ENCODE measurements around the gene SNAP47.

The SNAP47 gene

DNA sequence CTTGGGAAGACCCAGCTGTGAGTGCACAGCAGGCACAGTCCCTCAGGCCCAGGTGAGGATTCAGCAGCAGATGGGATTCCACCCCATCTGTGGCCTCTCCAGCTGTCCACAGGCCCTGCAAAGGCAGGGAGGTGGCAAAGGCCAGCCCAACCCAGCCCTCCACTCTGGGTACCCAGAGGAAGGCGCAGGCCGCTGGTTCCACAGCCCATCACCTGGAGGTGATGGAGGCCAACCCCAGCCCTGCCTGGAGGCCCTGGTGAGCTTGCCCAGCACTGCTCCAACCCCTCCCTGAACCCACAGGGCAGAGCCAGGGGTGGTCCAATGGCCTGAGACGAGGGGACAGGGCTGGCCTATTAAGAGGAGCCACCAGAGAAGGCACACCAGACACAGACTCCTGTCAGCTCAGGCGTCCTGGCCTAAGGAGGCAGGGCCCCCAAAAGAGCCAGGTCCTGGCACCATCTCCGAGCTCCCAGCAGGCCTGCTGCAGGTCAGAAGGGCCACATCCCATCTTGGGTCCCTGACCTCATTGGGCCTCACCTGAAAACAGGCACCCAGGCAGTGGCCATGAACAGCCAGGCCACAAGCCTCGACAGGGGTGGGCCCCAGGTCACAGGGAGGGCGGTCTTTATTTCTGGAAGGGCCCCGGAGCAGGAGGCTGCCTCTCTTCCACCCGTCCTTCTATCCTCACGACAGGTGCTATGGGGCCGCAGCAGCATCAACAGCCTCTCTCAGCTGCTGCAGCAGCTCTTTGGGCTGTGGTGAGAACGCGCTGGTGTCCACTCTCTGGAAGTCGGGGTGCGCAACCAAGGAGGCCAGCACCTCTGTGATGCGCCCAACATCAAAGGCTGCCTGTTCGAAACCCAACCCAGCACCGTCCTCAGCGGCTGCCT, 3.3 kb upstream of the SNAP47 start:
- TF ChIP-seq TARDBP (IDR thresholded peaks at IDR 0.05), result no peak
- ChIA-PET POLR2A (no interaction called here), CTCF (no interaction called here)
- DNase-seq (ENCODE audit: extremely low spot score), result no peak

DNA sequence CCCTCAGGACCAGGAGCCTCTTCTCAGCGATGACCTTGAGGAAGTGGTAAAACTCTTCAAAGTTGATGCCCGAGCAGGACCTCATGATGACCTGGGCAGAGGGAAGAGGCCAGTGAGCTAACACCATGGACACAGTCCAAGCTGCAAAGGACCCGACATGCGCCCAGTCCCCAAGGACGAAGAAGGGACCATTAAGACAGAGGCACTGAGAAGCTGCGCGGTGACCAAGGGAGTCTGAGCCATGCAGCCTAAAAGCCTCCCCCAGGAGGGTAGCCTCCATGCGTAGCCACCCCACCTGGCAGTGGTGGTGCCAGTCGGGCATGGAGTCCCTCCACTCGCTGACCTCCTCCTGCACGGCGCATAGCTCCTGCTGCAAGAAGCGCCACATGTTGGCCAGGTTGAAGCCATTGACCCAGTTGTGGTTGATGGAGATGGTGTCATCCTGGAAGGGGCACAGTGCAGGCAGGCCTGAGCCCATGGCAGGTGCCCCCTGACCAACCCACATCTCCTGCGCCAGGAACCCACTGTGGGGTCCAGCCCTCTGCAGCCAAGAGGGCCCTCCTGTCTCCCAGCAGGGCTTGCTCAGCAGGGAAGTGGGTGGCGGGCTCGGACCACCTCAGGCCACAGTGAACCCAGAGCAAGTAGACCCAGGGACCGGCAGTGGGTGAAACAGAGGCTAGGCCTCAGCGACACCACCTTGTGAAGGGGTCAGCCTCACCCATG, 2.5 kb upstream of the SNAP47 start:
- TF ChIP-seq ZNF384 (IDR thresholded peaks at IDR 0.05) (no peak), SP1 (IDR thresholded peaks at IDR 0.05) (no peak), ARNT (IDR thresholded peaks at IDR 0.05) (no peak), LEF1 (IDR thresholded peaks at IDR 0.05; ENCODE audit: borderline replicate concordance) (no peak), ELF4 (IDR thresholded peaks at IDR 0.05) (no peak), TARDBP (IDR thresholded peaks at IDR 0.05) (no peak), FOXK2 (IDR thresholded peaks at IDR 0.05) (no peak), PKNOX1 (IDR thresholded peaks at IDR 0.05) (no peak), CTBP1 (IDR thresholded peaks at IDR 0.05; ENCODE audit: borderline replicate concordance) (no peak), L3MBTL2 (conservative IDR thresholded peaks at IDR 0.05) (no peak), FOXM1 (IDR thresholded peaks at IDR 0.05; ENCODE audit: borderline replicate concordance) (no peak), FOXA1 (IDR thresholded peaks at IDR 0.05) (no peak), HDGF (IDR thresholded peaks at IDR 0.05; ENCODE audit: borderline replicate concordance) (no peak), SUZ12 (IDR thresholded peaks at IDR 0.05) (no peak), BHLHE40 (IDR thresholded peaks at IDR 0.05; ENCODE audit: borderline replicate concordance) (no peak), NFRKB (IDR thresholded peaks at IDR 0.05) (no peak)
- no peak for DNase-seq (ENCODE audit: extremely low spot score)
- POLR2A ChIA-PET, result no interaction called here
- CTCF ChIA-PET, result no interaction called here

GRCh38 chr1:227733309-227733705, 1.9 kb upstream of the SNAP47 start:
- DNase-seq (ENCODE audit: extremely low spot score), result no peak
- POLR2A ChIA-PET, result interaction anchor here (0.9 kb wide), 1 partner anchor 29 kb away, joined by 3 read pairs; no protein-coding TSS in a partner anchor
- CTCF ChIA-PET, result no interaction called here
- TF ChIP-seq SUZ12 (IDR thresholded peaks at IDR 0.05), result no peak
- TF ChIP-seq CTBP1 (IDR thresholded peaks at IDR 0.05; ENCODE audit: borderline replicate concordance), result no peak
- TF ChIP-seq FOXA1 (IDR thresholded peaks at IDR 0.05), result no peak
- no peak for TF ChIP-seq BHLHE40 (IDR thresholded peaks at IDR 0.05; ENCODE audit: borderline replicate concordance)
- no peak for TF ChIP-seq FOXK2 (IDR thresholded peaks at IDR 0.05)
- TF ChIP-seq HDGF (IDR thresholded peaks at IDR 0.05; ENCODE audit: borderline replicate concordance), result no peak
- TF ChIP-seq PKNOX1 (IDR thresholded peaks at IDR 0.05), result no peak
- no peak for TF ChIP-seq ELF4 (IDR thresholded peaks at IDR 0.05)
- no peak for TF ChIP-seq LEF1 (IDR thresholded peaks at IDR 0.05; ENCODE audit: borderline replicate concordance)
- no peak for TF ChIP-seq SP1 (IDR thresholded peaks at IDR 0.05)
- TF ChIP-seq NFRKB (IDR thresholded peaks at IDR 0.05), result no peak
- TF ChIP-seq ZNF384 (IDR thresholded peaks at IDR 0.05), result no peak
- TF ChIP-seq L3MBTL2 (conservative IDR thresholded peaks at IDR 0.05), result no peak
- no peak for TF ChIP-seq ARNT (IDR thresholded peaks at IDR 0.05)
- no peak for TF ChIP-seq TARDBP (IDR thresholded peaks at IDR 0.05)
- TF ChIP-seq FOXM1 (IDR thresholded peaks at IDR 0.05; ENCODE audit: borderline replicate concordance), result no peak

DNA sequence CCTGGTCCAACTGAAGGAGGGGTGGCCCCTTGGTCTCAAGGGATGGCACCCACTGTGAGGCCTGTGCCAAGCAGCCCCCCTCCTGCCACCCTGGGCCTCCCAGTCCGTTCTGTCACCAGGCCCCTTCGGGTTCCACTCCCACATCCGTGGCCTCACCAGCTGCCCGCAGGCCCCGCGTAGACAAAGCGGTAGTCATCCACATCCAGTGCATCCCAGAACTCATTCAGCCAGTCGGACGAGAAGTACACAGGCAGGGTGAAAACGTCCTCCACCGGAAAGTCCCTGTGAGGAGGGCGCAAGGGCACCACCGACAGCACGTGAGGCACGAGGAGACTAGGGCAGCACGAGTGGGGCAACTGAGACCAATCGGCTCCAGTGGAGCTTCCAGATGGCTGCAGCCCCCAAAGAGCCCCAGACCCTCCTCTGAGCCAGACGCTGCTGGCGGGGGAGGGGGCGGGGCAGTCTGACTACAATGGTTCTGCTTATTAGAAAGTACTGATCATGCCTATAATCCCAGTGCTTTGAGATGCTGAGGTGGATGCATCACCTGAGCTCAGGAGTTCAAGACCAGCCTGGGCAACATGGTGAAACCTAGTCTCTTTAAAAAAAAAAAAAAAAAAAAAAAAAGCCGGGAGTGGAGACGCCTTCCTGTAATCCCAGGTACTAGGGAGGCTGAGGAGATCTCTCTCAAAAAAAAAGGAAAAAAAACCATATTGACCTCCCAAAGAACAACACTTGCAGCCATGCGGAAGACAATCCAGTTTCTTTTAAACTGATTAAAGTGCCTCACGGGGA, 1.3 kb upstream of the SNAP47 start:
- DNase-seq (ENCODE audit: extremely low spot score), result no peak
- CTCF ChIA-PET, result no interaction called here
- no peak for TF ChIP-seq FOXK2 (IDR thresholded peaks at IDR 0.05)
- TF ChIP-seq ZNF384 (IDR thresholded peaks at IDR 0.05), result peak; percentile 74; the same call in 1 of the 2 replicates
- TF ChIP-seq PKNOX1 (IDR thresholded peaks at IDR 0.05), result no peak
- POLR2A ChIA-PET, result interaction anchor here (0.9 to 2.1 kb wide), 3 partner anchors 11 to 29 kb away, joined by 3 to 7 read pairs (median 6); no protein-coding TSS in a partner anchor

DNA sequence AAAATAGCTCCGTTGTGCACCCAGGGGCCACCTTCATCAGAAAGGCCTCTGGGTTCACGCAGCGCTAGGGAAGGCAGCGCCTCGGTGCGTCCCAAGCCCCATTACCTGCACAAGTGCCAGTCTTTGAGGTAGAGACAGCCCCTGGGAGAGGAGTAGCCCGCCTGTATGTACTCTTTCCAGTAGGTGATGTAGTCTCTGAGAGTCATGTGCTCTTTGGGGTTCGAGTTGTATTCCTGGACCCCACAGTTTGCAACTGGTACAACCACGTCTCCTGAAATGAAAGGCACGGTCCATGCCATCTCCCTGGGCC, 734 bp upstream of the SNAP47 start:
- TF ChIP-seq HDGF (IDR thresholded peaks at IDR 0.05; ENCODE audit: borderline replicate concordance), result no peak
- no peak for TF ChIP-seq FOXA1 (IDR thresholded peaks at IDR 0.05)
- ChIA-PET POLR2A (interaction anchor here (0.8 to 2.1 kb wide), 9 partner anchors 9 to 406 kb away, joined by 3 to 10 read pairs (median 4); no protein-coding TSS in a partner anchor), CTCF (no interaction called here)
- DNase-seq (ENCODE audit: extremely low spot score), result no peak

Data from HEK293T (cell line).